Peyer's patch (tissue), 4 donors: Measurements from ENCODE around the gene SF3B2.

Source experiments
- CTCF ChIP-seq, 6 experiments: fragments of 450-650 bp in 4 of 6; fragments of 200-600 bp in 2 of 6; sonication (generic) in 1 of 6; IDR thresholded peaks; one replicate each; pipeline ENCODE4 v1.5.1; 2017 to 2019; ENCODE audit warnings: antibody characterized with exemption in 6 of 6, mild to moderate bottlenecking in 3 of 6, moderate library complexity in 1 of 6
- POLR2A ChIP-seq, 2 donors: fragments of 450-650 bp; IDR thresholded peaks; one replicate each; pipeline ENCODE4 v1.5.1; 2017; ENCODE audit warnings: antibody characterized with exemption in 2 of 2, mild to moderate bottlenecking in 2 of 2, moderate library complexity in 2 of 2

- TF ChIP-seq CTCF (IDR thresholded peaks at IDR 0.05), result no peak
- TF ChIP-seq POLR2A (IDR thresholded peaks at IDR 0.05), result no peak
These were observed 36.0 kb upstream of the SF3B2 start for GRCh38 chr11:66015936-66016792.
